ENCODE measurements around the gene DNAJB14.
A peak's percentile ranks its signal among the peaks of the same experiment; 100 is the strongest.

The DNAJB14 gene

DNA sequence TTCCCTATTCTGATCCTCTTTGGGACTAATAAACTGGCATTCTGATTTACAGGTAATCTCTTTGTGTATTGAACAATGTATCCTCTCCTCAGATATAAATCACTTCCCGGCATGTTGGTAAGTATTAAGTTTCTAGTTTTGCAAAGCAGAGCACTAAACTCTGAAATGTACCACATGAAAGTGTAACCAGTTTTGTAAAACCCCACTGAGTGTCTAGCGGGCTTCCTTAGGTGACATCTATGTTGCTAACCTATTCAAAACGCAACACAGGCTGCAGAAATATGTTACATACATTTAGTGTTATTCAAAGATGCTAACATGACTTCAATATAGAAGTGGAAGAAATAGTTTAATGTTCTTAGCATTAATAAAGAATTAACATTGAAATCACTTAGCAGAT is 25.2 kb downstream of the DNAJB14 start:
- H3K27ac ChIP-seq, result no peak overlapping the region
- CTCF ChIA-PET, result interaction anchor here (0.6 kb wide), 1 partner anchor 621 kb away, joined by 3 read pairs; no protein-coding TSS in a partner anchor

DNA sequence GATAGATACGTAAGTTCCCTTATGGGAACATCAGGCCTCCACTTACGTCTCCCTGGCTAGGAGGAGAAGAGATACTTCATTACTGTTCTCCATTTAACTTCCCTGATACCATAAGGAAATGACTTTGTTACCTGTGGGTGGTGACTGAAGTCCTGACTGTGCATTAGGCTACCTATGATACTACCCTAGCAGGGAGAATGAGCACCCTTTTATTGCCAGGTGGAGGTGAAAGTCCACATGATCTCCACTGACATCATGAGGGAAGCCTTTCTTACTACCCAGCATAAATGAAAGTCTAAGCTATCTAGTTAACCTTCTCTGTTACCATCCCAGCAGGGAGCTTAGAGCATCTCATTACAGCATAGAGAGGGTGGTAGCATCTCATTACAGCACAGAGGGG is 27.8 kb downstream of the DNAJB14 start:
- no peak for DNase-seq (ENCODE audit: low spot score)
- no peak overlapping the region for H3K27ac ChIP-seq
- ChIA-PET POLR2A (ENCODE audit: low non-redundant PET) (no interaction called here), CTCF (no interaction called here)
- no peak for TF ChIP-seq CTCF (conservative IDR thresholded peaks at IDR 0.05; ENCODE audit: low read depth)

More for the DNA sequence above, 25.2 kb downstream of the DNAJB14 start:
- DNase-seq (ENCODE audit: low spot score), result no peak
- TF ChIP-seq CTCF (conservative IDR thresholded peaks at IDR 0.05; ENCODE audit: low read depth), result no peak
- POLR2A ChIA-PET (ENCODE audit: low non-redundant PET), result no interaction called here

- no peak overlapping the region for H3K27ac ChIP-seq
- ChIA-PET POLR2A (ENCODE audit: low non-redundant PET) (no interaction called here), CTCF (no interaction called here)
- no peak for DNase-seq (ENCODE audit: low spot score)
- no peak for TF ChIP-seq CTCF (conservative IDR thresholded peaks at IDR 0.05; ENCODE audit: low read depth)
Measured at GRCh38 chr4:99917575-99917974, 28.8 kb downstream of the DNAJB14 start.

- CTCF ChIA-PET, result no interaction called here
- TF ChIP-seq CTCF (conservative IDR thresholded peaks at IDR 0.05; ENCODE audit: low read depth), result no peak
- POLR2A ChIA-PET (ENCODE audit: low non-redundant PET), result no interaction called here
- DNase-seq (ENCODE audit: low spot score), result no peak
- H3K27ac ChIP-seq, result no peak overlapping the region
Measured at GRCh38 chr4:99915449-99915848, 31.0 kb downstream of the DNAJB14 start.

GRCh38 chr4:99894998-99895397 is 51.4 kb downstream of the DNAJB14 start:
- TF ChIP-seq CTCF (conservative IDR thresholded peaks at IDR 0.05; ENCODE audit: low read depth), result no peak
- peak overlapping the region; percentile 70 for H3K27ac ChIP-seq
- POLR2A ChIA-PET (ENCODE audit: low non-redundant PET), result interaction anchor here (0.6 kb wide), 1 partner anchor 1211 kb away, joined by 3 read pairs; no protein-coding TSS in a partner anchor

GRCh38 chr4:99894161-99894997 is 52.0 kb downstream of the DNAJB14 start, which contains the start of gene LAMTOR3:
LAMTOR3 (minus strand) TSS chr4:99894427; CDS start chr4:99893963, 464 bp downstream.
- peak; percentile 87 for DNase-seq (ENCODE audit: low spot score)
- TF ChIP-seq CTCF (conservative IDR thresholded peaks at IDR 0.05; ENCODE audit: low read depth), result no peak
- H3K27ac ChIP-seq, result peak within 1 kb of the TSS; percentile 70
- ChIA-PET CTCF (interaction anchor here (1.0 kb wide), 1 partner anchor 52 kb away, joined by 3 read pairs; the partner anchor contains the start of gene DNAJB14), POLR2A (ENCODE audit: low non-redundant PET) (interaction anchor here (0.6 to 0.7 kb wide), 2 partner anchors 496 to 1211 kb away, joined by 3 to 4 read pairs; no protein-coding TSS in a partner anchor)

More at GRCh38 chr4:99894998-99895397, 51.4 kb downstream of the DNAJB14 start:
- CTCF ChIA-PET, result interaction anchor here (1.0 kb wide), 1 partner anchor 51 kb away, joined by 3 read pairs; the partner anchor contains the start of gene DNAJB14
- DNase-seq (ENCODE audit: low spot score), result no peak
